Keratinocyte (primary cell): ENCODE data around the gene CCNYL1.

ENCODE experiments used
- CTCF ChIP-seq, 3 experiments: IDR thresholded peaks in 1 of 3; conservative IDR thresholded peaks in 1 of 3; optimal IDR thresholded peaks in 1 of 3; 2 replicates in 2 of 3; 3 replicates in 1 of 3; pipeline versions ENCODE3 to v1.5.1; 2011; ENCODE audit warnings: low read length in 3 of 3, mild to moderate bottlenecking in 3 of 3, moderate library complexity in 2 of 3, control low read depth in 1 of 3, inconsistent platforms in 1 of 3; ENCODE audit not compliant: insufficient read depth in 2 of 3; ENCODE audit errors: extremely low read depth in 1 of 3
- EZH2 ChIP-seq: IDR thresholded peaks from one replicate; pipeline ENCODE4 v1.6.1; 2012; ENCODE audit warnings: inconsistent platforms, mild to moderate bottlenecking, low read length, moderate library complexity

- TF ChIP-seq CTCF (optimal IDR thresholded peaks at IDR 0.05 in 1 of 3, IDR thresholded peaks at IDR 0.05 in 1 of 3, conservative IDR thresholded peaks at IDR 0.05 in 1 of 3; ENCODE audit: extremely low read depth in 1 of 3, insufficient read depth in 2 of 3, low read length in 3 of 3): no peak
- TF ChIP-seq EZH2: no peak
Measured at GRCh38 chr2:207682557-207682956, 28.9 kb upstream of the CCNYL1 start.
